Measurements from ENCODE around the gene THAP7.
"Not testable (repeated sequence)": the region's sequence is repeated elsewhere in the genome, so short reads cannot be mapped to it uniquely, and the experiment has no call there.

Gene THAP7

DNA sequence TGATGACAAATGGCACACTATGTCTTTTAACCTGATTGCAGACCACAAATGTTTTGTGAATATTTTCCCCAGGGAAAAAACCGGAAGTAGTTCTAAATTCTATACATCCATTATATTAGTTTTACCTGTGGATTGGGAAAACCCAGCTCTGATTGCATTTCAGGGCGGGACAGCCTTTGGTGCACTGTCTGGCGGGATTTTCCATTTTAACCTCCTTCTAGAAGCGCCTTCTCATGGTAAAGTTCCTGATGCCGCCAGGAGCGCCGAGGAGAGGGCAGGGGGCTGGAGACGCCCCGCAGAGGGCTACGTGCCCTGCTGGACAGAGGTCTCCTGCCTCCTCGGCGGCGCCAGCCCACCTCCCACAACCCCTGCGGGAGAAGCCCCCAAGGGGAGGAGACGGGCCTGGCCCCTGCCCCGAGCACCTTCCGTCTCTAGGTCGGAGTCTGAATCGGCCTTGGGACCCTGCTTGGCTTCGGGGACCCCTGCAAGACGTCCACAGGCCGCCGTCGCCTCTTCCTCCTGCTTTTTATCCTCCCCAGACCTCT lies 11.8 kb upstream of the THAP7 start:
- DNase-seq (ENCODE audit: low read depth in 1 of 2, low spot score in 1 of 2): no peak

DNA sequence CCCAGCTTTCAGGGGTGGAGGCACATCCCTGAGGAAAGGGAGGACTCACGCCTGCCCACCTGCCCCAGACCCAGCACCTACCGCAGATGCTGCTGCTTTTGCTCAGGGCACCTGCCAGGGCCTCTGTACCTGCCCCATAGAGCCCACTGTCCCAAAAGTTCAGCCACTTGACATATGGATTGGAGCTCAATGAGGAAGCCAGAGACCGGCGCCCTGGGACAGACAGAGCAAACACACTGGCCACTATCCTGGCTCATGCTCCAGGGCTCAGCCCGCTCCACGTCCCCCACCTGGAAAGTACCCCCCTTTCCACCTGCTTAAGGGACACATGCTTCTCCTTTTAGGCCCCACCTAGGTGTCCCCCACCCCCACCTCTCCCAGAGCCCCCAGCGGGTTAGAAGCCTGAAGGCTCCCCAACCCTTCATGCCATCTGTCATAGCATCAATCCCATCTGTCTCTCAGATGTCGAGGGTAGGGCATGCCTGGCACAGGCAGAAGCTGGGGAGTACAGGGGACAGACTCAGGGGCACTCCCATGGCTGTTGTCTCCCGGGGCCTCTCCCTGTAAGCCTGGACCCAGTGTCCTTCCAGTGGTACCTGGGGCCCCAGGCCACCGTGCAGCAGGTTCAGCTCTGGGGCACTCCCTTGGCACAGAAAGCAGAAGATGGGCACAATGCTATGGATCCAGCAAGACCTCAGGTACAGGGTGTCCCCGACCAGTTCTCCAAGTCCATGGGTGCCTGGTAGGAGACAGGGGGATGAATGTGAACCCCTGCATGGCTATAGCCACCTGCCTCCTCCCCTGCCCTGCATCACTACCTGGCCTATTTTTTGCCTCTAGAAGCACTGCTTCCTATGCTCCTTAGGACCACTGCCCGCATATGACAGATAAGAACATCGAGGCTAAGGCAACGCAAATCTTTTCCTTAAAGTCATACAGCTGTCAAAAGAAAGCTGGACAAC lies 10.8 kb upstream of the THAP7 start:
- DNase-seq (ENCODE audit: low read depth in 1 of 2, low spot score in 1 of 2): no peak

DNA sequence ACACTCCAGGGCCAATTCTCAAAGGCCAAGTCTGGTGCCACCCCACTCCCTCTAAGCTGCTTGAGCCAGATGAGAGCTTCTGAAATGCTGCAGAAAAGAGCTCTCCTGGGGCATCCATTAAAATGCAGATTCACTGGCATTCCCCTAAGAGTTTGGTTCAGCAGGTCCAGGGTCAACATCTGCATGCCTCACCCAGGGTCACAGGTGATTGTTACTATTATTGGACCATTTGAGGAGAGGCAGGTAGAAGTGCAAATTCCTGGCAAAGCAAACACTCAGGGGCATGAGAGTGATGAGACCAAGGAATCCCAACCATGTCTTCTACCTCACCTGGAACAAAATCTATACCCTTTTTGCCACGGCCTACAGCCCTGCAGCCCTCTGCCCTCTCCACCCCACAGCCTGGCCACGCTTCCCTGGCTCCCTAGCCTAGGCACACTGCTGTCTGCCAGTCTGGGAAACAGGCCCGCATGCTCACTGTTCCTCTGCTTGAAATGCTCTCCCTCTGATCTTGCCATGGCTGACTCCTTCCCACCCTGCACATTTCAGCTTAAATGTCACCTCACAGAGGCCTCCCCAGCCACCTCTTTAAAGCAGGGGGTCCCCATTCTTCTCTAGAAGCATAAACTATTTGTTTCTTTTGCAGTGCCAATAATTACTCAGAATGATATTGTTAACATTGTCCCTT lies 8.7 kb upstream of the THAP7 start:
- no peak for DNase-seq (ENCODE audit: low read depth in 1 of 2, low spot score in 1 of 2)

DNA sequence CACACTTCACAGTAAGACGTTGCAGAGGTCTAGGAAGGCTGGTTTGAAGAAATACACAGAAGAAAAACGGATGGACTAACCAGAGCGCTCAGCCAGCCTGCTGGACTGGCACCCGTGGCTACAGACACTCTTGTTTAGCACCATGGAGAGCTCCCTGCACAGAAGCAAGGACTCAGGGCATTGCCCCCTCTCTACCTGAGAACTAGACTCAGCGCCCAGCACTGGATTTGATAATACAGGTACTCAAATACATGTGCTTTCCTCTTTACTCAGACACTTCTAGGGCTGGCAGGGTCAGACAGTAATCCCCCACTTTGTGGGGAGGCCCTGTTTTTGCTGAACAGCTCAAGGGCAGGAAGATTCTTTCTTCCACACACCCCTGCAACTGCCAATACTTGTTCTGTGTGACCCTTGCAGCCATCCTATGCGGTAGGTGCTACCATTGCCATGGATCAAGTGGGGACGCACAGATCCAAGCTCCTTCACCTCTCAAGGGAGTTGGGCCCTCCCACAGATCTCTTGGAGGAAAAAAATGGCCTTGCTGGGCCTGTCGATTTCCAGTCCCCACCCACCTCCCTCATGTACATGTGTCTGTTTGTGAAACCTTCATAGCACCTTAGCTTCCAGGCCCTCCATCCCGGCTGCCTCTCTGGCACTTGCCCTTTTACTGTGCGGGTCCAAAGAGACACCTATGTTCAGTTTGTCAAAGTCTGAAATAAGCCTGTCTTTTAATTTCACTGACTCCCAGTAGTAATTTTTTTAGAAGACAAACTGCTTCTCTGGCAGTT lies 7.9 kb upstream of the THAP7 start:
- no peak for DNase-seq (ENCODE audit: low read depth in 1 of 2, low spot score in 1 of 2)

DNA sequence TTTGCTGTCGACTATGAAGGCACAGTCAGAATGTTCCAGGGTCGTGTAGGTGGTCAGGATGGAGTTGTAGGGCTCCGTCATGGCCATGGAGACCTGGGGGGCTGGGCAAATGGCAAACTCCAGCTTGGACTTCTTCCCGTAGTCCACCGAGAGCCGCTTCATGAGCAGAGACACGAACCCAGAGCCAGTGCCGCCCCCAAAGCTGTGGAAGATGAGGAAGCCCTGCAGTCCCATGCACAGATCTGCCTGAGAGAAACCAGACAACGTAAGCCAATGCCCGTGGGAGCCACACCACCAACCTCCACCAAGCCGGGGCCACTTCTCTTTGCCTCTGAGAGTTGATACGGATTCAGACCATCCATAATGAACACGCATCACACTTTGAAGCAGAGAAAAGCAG lies 7.3 kb upstream of the THAP7 start:
- not testable (repeated sequence) for DNase-seq (ENCODE audit: low read depth in 1 of 2, low spot score in 1 of 2)

DNA sequence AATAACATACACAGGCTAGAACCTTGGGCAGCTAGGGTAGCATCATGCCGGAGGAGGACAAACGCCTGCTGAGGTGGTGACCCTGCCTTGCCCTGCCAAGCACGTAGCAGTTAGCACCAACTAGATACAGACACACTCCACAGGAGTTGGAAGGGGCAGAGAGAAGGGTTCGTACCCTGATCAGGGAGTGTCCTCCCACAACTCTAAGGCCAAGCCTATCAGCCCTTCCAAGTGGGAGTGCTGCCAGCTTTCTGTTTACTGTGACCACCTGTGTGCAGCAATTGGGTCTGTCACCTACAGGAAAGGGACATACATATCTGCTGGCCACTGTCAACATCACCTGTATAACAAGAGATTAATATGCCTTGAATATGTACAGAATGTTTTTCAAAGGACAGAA lies 1.9 kb upstream of the THAP7 start:
- no peak for DNase-seq (ENCODE audit: low read depth in 1 of 2, low spot score in 1 of 2)

DNA sequence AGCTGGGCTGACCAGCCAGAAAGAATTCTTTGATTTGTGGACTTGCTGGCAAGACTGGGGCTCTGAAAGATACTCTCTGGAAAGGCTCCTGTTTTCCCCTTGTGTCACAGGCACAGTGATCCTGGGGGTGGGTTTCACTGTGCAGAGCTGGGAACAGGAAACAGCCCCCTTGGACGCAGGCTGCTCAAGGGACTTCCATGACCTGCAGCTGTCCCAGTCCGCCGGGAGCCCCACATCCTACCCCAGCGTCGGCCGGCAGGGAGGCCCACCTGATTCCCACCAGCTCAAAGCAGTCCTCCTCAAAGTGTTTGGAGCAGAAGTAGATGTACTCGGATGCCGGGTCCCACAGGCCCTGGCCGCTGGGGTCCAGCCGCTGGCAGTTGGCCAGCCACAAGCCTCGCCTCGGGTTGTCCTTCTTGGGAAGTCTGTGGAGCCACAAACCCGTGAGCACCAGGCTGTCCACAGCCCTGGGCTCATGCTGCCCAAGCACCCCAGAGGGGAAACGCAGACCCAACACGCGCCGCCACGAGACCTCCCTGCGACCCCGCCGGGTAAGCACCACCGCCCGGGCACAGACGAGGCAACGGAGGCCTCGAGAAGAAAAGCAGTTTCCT lies 824 bp downstream of the THAP7 start:
- no peak for DNase-seq (ENCODE audit: low read depth in 1 of 2, low spot score in 1 of 2)

DNA sequence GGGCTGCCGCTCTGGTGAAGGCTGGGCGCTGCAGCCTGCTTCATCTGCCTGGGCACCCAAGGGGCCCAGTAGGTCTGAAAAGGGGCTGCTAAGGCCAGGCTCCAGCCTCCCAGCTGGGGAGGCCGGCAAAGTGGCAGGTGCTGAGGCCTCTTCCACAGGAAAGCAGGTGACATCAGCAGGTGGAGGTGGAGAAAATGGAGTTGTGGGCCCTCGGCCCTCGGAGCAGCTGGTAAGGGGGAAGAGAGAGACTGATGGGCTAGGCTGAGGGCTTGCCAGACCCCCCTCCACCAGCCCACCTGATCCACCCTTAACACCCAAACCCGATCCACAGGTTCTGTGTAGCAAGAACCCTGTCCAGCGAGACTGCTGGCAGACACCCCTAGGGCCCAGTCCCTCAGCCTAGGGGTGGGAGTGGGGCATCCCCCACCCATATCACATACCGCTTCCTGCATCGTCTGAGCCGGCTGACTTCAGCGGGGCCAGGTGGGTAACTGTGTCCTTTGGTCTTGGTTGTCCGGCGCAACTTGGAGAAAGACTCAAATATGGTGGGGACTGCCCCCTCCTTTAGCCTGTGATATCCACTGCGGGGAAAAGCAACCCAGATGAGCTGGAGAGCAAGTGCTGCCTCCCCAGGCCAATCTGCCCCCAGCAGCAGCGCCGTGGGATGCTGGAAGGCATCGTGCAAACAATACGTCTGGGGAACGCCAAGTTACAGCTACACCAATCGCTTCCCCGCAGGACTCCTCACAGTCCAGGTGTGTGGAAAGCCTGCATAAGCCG lies 1.5 kb downstream of the THAP7 start:
- DNase-seq (ENCODE audit: low read depth in 1 of 2, low spot score in 1 of 2): no peak

DNA sequence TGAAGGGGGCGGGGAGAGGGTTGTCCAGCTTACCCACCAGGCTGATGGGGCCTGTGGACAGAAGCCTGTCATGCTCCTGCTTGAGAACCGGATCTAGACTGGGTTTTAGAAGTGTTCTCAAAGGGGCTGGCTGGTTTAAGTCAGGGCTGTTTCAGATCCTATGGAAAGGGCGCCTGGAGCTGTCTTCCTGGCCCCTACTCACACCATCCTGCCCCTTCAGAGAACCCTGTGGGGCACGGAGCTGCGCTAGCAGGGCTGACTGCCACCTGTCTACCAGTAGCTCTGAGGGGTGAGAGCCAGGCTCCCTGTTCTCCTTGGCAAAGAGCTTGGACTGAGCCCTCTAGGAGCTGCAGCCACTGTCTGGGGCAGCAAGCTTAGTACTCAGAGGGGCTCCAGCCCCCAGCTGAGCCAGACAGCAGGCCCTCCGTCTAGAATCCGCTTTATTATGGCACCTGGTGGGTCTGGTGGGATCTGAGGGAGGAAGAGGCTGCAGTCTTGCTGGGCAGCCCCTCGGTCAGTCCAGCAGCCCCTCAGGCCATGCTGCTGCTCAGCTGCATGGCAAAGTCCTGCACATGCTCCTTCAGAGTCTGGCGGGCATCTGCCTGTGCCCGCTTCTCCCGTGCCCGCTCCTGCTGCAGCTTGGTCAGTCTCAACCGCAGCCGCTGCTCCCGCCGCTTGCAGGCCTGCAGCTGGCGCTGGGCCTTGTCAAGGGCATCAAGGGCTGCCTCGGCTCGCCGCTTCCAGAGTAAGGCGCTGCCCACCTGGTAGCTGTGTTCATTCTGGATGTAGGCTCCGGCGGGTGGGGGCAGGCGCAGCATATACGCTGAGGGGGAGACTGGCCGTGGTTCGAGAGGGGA lies 2.3 kb downstream of the THAP7 start:
- DNase-seq (ENCODE audit: low read depth in 1 of 2, low spot score in 1 of 2): no peak

DNA sequence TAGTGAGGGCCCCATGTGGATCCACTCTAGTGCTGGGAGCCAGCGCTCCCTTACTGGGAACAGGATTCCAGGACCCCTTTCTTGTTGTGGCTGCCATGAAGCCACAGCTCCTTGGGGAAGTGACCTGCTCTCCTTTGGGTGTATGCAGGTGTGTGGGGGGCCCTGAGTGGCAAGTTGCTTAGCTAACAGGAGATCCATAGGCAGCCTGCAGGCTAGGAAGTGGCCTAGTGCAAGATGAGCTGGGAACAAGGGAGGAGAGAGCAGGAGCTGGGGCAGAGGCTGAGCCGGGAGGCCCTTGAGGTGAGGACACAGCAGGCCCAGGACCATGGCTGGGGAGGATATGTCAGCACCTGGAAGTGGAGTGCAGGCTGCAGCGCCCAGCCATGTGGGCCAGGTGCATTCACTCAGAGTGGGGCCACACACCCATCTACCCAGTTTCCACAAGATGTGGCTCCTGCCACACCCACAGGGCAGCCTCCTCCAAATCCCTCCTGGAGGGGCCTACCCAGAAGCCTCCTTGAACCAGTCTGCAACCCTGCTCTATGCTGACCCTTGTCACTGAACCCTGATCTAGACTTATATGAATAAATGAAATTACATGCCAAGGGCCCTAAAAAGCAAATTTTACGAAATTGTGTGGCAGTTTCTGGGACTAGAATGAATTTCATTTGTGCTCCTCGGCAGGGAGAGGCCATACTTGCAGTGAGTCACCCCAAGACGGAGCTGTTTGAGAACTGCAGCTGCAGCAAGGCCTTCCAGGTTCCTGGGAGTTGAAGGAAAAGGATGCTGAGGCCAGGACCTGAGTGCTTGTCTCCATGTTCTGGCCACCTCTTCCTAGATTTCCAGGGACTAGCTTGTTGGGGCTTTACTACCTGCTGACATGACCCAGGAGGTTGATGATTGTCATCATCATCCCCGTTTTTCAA lies 3.2 kb downstream of the THAP7 start:
- no peak for DNase-seq (ENCODE audit: low read depth in 1 of 2, low spot score in 1 of 2)

DNA sequence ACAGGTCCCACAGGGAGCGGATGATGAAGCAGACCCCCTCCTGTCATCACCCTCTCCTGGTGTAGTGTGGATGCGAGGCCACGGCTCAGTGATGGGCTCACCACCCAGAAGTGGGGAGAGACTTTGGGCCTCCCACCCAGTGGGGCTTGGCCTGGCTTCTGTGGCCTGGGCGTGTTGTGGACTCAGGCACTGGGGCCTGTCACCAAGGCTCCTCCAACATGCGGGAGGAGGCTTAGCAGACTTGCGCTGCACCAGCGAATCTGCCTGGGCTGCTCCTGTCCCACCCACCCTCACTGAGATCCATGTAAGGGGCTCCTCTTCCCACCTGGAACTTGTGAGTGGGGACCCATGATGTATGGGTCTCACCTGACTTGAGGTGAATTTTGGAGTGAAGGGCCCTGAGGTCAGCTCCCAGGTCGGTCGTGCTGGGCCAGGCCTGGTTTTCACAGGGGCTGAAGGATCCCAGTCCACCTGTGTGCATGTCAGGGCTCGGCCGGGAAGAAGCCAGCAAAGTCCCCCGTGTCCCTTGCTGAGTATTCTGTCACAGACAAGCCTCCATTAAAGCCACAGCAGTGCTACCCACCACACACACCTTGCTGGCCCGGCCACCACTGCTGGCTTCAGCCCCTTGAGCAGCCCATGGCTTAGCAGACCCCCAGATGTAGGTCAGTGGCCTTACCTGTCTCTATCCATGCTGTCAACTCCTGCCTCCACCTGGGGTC lies 4.2 kb downstream of the THAP7 start:
- DNase-seq (ENCODE audit: low read depth in 1 of 2, low spot score in 1 of 2): no peak

DNA sequence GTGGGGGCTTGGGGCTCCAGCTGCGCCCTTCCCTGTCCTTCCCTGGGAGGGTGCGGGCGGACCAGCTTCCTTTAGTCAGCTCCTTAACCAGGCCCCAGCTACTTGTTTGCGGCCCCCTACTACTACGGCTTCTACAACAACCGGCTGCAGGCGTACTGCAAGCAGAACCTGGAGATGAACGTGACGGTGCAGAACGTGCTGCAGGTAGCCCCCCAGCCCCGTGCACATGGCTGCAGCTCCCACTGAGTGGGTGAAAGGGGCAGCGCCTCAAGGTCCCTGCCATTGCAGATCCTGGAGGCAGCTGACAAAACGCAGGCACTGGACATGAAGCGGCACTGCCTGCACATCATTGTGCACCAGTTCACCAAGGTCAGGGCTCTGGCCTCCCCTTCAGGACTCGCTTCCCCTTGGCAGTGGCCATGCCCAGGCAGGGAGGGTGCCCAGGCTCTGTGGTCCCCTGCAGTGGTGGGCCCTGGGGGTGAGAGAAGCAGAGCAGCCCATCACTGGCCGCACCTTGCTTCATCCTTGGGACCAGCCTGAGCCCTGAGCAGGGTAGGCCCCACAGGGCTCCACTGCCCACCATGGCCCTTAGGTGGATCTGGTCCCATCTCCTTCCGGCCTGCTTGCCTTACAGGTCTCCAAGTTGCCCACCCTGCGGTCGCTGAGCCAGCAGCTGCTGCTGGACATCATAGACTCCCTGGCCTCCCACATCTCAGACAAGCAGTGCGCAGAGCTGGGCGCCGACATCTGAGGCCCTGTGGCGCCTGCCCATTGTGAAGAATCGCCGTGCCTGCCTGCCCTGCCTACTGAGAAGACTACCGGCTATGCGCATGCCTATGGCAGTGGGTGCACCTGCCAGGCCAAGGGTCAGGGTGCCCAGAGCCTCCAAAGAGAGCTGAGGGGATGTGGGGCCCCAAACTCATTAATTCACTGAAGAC lies 5.1 kb downstream of the THAP7 start:
- DNase-seq (ENCODE audit: low read depth in 1 of 2, low spot score in 1 of 2): no peak

DNA sequence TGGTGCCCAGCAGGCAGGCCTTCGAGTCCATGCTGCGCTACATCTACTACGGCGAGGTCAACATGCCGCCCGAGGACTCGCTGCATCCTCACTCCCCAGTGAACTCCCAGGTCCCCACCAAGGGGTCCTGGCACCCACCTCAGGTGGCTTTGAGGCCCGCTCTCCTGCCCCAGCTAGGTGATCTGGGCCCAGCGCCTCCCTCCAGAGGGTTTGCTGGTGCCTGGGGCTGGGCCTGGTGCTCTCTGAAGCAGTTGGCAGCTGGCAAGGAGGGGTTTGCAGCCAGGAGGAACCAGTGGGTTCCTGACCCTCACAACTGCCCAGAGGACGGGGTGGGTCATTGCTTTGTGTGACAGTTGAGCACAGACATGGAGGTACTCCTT lies 5.9 kb downstream of the THAP7 start:
- no peak for DNase-seq (ENCODE audit: low read depth in 1 of 2, low spot score in 1 of 2)

DNA sequence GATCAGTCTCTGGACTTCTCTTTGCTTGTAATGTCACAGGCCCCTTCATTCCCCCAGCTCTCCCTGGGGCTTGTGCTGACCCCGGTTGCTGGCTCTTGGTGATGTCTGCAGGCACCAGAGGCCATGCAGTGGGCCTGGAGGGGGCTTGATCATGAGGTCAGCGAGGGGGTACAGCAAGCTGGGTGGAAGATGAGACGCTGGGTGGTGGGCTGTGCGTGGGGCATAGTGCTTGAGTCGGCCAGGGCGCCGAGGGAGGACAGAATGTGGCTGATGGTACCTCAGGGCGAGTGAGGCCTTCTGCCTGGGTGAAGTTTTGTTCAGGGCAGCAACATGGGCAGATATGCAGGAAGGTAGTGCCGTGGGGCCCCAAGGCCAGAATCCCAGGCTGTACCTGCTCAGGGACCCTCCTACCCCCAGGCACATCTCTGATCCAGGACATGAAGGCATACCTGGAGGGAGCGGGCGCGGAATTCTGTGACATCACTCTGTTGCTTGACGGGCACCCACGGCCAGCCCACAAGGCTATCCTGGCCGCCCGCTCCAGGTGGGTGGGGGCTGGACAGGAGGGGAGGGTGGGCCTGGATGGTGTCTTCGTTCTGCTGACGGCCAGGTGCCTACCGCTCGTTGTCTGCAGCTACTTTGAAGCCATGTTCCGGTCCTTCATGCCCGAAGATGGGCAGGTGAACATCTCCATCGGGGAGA lies 6.4 kb downstream of the THAP7 start:
- DNase-seq (ENCODE audit: low read depth in 1 of 2, low spot score in 1 of 2): no peak

DNA sequence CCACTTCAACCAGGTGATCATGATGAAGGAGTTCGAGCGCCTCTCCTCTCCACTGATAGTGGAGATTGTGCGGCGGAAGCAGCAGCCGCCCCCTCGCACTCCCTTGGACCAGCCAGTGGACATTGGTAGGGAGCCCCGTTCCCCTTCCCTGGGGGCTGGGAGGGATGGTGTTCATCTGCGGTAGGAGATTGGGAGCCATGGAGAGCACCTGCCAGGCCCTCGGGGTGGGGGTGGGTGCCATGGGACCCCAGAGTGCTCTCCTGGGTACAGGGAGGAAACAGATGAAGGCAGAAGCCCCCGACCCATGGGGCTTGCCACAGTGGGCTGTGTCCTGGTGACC lies 7.0 kb downstream of the THAP7 start:
- DNase-seq (ENCODE audit: low read depth in 1 of 2, low spot score in 1 of 2): no peak

Data from stimulated activated CD4-positive, alpha-beta T cell treated with anti-CD3 and anti-CD28 coated beads, Interleukin-15, amount 100 ng/mL, for 1 hour (primary cell).